DND-41 (cell line): Measurements from ENCODE around the gene COL6A2.

Experiments
- ATAC-seq: fragments of 200-7000 bp; cut with Tn5 transposase; 3 replicates; pipeline ENCODE4 v1.9.1; 2021; ENCODE audit warnings: low read depth; ENCODE audit not compliant: insufficient read depth
- DNase-seq: peaks from one replicate; pipeline ENCODE4 v3.0.0-alpha.2; 2020
- H2AFZ ChIP-seq: 2 replicates; pipeline ENCODE4 v1.6.0; 2012; ENCODE audit warnings: low read depth, low read length
- H3K27ac ChIP-seq: 2 replicates; pipeline ENCODE4 v1.5.1; 2012; ENCODE audit warnings: low read length, inconsistent platforms
- H3K27me3 ChIP-seq: fragments of 200-600 bp; sonication (generic); 2 replicates; pipeline ENCODE4 v1.6.0; 2012; ENCODE audit warnings: low read length, mild to moderate bottlenecking, inconsistent platforms; ENCODE audit not compliant: insufficient read depth, poor library complexity
- H3K36me3 ChIP-seq: 2 replicates; pipeline ENCODE4 v1.5.1; 2012; ENCODE audit warnings: low read length, inconsistent platforms; ENCODE audit not compliant: insufficient read depth
- H3K4me1 ChIP-seq: 2 replicates; pipeline ENCODE4 v1.5.1; 2012; ENCODE audit warnings: mild to moderate bottlenecking, low read length; ENCODE audit not compliant: insufficient read depth
- H3K4me2 ChIP-seq: 2 replicates; pipeline ENCODE4 v1.6.0; 2012; ENCODE audit warnings: mild to moderate bottlenecking, moderate library complexity, low read length, inconsistent platforms; ENCODE audit not compliant: insufficient read depth
- H3K4me3 ChIP-seq, 2 experiments: fragments of 200-600 bp in 1 of 2; shearing (Covaris generic) in 1 of 2; 2 replicates each; pipeline ENCODE4 v1.5.1; 2012 to 2016; ENCODE audit warnings: inconsistent platforms in 2 of 2, low read length in 2 of 2, mild to moderate bottlenecking in 2 of 2, low read depth in 1 of 2, moderate library complexity in 1 of 2
- H3K79me2 ChIP-seq: 2 replicates; pipeline ENCODE4 v1.6.0; 2012; ENCODE audit warnings: low read length, inconsistent platforms; ENCODE audit not compliant: insufficient read depth
- H3K9ac ChIP-seq: 2 replicates; pipeline ENCODE4 v1.6.0; 2012; ENCODE audit warnings: low read depth, mild to moderate bottlenecking, inconsistent platforms, low read length, moderate library complexity
- H3K9me3 ChIP-seq: 2 replicates; pipeline ENCODE4 v1.5.1; 2012; ENCODE audit warnings: low read length, moderate library complexity, mild to moderate bottlenecking, inconsistent platforms; ENCODE audit not compliant: insufficient read depth, severe bottlenecking
- H4K20me1 ChIP-seq: 2 replicates; pipeline ENCODE4 v1.6.0; 2012; ENCODE audit warnings: low read length; ENCODE audit not compliant: insufficient read depth
- CTCF ChIP-seq: IDR thresholded peaks from 2 replicates; pipeline ENCODE4 v1.5.1; 2012; ENCODE audit warnings: borderline replicate concordance, low read length, moderate library complexity, mild to moderate bottlenecking; ENCODE audit not compliant: poor library complexity, severe bottlenecking; ENCODE audit errors: extremely low read depth
- EZH2 ChIP-seq: IDR thresholded peaks from 3 replicates; pipeline ENCODE4 v1.6.1; 2012; ENCODE audit warnings: borderline replicate concordance, low read depth, mild to moderate bottlenecking, moderate library complexity, low read length, inconsistent platforms; ENCODE audit not compliant: severe bottlenecking

COL6A2 gene

GRCh38 chr21:46064870-46065214, 33.1 kb upstream of the COL6A2 start:
- no peak for TF ChIP-seq EZH2
- no peak for TF ChIP-seq CTCF
- Histone ChIP-seq H3K27ac (no peak overlapping the region), H3K4me2 (no peak overlapping the region), H3K36me3 (no peaks in the 10 kb centered on the region), H3K9ac (no peak overlapping the region), H3K4me1 (0 out of 2 replicates have a peak, but pooled peaks cover 4% of the 10 kb centered on the region), H3K4me3 (no peak overlapping the region), H3K27me3 (peaks cover 15% of the 10 kb centered on the region), H3K79me2 (no peaks in the 10 kb centered on the region), H4K20me1 (no peaks in the 10 kb centered on the region; the same call in 1 of the 2 replicates), H3K9me3 (peaks cover 18% of the 10 kb centered on the region), H2AFZ (no peak overlapping the region)
- ATAC-seq: no peak
- DNase-seq: no peak

GRCh38 chr21:46065215-46065913, 32.5 kb upstream of the COL6A2 start:
- Histone ChIP-seq H3K27me3 (peaks cover 15% of the 10 kb centered on the region), H3K79me2 (no peaks in the 10 kb centered on the region), H3K4me1 (0 out of 2 replicates have a peak, but pooled peaks cover 4% of the 10 kb centered on the region), H2AFZ (no peak overlapping the region), H3K9ac (no peak overlapping the region), H3K27ac (no peak overlapping the region), H3K36me3 (no peaks in the 10 kb centered on the region), H4K20me1 (no peaks in the 10 kb centered on the region; the same call in 1 of the 2 replicates), H3K4me2 (no peak overlapping the region), H3K9me3 (peaks cover 18% of the 10 kb centered on the region), H3K4me3 (no peak overlapping the region)
- ATAC-seq (peak; percentile 72; the same call in 2 of the 3 replicates), DNase-seq (peak; percentile 18)
- TF ChIP-seq CTCF: no peak
- TF ChIP-seq EZH2: no peak

GRCh38 chr21:46065914-46066551, 31.9 kb upstream of the COL6A2 start:
- Histone ChIP-seq H3K79me2 (no peaks in the 10 kb centered on the region), H3K36me3 (no peaks in the 10 kb centered on the region), H3K4me3 (no peak overlapping the region), H3K9ac (no peak overlapping the region), H2AFZ (no peak overlapping the region), H3K4me2 (no peak overlapping the region), H3K27ac (no peak overlapping the region), H3K4me1 (0 out of 2 replicates have a peak, but pooled peaks cover 4% of the 10 kb centered on the region), H4K20me1 (no peaks in the 10 kb centered on the region; the same call in 1 of the 2 replicates), H3K9me3 (peaks cover 18% of the 10 kb centered on the region), H3K27me3 (peaks cover 15% of the 10 kb centered on the region)
- ATAC-seq: no peak
- TF ChIP-seq CTCF (no peak), EZH2 (no peak)
- no peak for DNase-seq
